HCEC 1CT (cell line): ENCODE data around the gene NRG2.

Experiments
- DNase-seq: peaks from one replicate; pipeline ENCODE4 v3.0.0-alpha.2; 2017

Gene NRG2

DNA sequence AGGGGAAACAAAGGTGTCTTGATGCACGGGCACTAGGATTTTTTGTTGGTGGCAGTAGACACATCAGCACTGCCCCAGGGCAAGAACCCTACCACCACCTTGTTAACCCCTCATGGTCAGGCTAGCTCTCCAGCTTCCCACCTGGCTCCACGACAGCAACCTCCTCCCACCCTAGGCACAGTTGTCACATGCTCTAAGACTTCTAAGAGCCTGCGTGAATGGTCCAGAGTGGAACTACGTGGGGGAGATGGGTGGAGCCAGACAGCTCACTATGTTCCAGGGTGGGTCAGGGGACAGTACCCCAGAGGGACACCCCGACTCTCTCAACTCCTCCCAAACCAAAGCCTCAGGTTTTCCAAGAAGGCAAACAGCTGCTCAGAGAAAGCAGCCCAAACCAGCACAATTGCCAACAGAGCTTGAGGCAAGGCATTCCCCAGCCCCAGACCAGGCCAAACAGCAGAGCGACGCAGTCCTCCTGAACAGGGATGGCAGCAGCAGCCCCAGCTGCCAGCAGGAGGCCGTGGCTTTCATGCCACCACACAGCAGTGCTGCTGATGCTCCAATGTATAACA is 78.0 kb downstream of the NRG2 start:
- DNase-seq = no peak

GRCh38 chr5:139964266-139964993 is 78.7 kb downstream of the NRG2 start:
- DNase-seq = no peak

DNA sequence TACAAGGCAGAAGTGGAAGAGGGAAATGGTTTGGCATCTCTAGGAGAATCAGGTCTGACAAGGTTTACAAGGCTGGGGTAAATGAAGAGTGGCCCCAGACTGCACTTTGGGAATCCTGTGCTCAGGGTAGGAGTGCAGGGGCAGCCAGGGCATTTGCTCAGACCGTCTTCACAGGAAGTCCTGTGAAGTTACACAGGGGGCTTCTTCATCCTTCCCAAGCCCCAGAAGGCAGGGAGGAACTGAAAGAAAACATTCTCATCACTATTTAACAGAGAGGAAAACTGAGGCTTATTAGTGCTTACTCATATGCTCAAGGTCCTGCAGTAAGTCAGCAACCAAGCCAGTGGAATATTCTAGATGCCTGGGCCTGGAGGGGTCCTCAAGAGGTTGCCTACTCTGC is 80.7 kb downstream of the NRG2 start:
- no peak for DNase-seq

DNA sequence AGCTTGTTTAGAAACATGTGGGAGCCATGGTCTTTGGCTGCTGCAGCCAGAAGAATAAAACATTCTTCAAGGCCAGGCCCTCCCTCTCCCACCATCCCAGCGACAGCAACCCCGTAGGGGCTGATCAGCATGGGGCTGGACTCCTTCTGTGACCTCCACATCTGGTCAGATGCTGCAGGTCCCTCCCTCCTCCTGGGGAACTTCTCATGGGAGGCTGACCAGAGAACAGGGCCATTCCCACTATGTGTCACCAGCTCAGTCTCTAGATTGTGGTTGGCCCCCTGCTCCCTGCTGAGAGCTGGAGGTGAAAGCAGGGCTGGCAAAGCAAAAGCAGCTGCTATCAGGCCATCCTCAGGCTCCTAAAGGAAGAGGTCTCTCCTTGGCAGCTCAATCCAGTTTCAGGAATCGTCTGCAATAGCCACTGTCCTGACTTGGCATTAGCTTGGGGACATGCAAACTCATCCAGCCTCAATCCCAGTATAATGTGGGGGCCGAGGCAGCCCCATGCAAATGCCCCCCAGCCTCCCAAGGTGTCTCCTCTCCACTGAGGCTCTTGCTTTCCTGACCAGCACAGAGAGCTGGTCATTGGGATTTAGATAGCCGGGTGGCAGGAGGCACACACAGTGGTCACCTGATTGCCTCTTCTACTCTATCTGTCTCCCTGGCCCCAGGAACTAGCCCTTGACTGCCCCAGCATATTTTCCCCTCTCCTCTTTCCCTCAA is 81.5 kb downstream of the NRG2 start:
- DNase-seq = no peak

DNA sequence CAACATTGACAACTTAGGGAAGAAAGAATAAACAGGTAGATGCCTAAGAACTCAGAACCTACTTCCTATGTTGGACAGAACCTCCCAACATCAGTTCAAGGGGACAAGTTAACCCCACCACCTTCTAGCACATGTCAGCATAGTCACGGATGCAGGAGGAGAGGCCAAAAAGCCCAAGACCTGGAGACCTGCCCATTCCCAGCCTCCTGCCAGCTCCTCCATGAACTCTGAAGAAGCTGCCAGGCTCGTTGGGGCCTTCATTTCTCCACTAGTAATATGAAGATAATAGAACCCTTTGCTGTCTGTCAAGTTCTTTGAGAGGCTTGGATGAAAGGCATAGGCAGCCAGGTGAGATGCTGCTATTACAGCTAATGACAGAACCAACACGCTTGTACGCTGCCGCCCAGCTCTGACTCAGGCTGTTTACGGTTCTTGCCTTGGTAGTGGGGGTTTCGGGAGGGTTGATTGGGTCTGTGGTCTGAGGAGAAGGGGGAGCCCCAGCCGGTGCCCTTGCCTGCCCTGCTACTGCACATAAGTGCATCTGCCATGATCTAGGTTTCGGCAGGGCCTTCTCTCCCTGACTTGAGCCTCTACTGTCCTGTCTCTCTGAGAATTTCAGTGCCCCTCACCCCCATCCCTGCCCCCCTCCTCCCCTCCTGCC is 82.2 kb downstream of the NRG2 start:
- DNase-seq = no peak

- DNase-seq = no peak
These were observed 84.5 kb downstream of the NRG2 start for GRCh38 chr5:139958432-139959148.

DNA sequence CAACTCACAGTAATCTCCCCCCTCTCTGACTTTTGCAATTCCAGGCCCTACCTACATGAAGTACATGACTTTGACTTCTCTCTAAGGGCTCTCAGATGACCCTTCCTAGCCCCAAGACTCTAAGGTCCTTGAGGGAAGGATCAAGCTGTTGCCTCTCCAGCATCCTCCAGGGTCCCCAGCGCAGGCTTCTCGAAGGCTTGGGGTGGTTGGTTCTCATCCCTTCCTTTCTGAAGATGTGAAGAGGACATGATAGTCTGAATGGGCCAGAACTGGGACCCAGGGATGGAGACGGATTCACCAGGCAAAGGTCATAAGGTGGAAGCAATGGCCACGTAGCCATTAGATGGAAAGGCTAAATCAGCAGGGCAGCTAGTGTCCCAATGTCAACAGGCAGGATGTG is 86.8 kb downstream of the NRG2 start:
- no peak for DNase-seq

DNA sequence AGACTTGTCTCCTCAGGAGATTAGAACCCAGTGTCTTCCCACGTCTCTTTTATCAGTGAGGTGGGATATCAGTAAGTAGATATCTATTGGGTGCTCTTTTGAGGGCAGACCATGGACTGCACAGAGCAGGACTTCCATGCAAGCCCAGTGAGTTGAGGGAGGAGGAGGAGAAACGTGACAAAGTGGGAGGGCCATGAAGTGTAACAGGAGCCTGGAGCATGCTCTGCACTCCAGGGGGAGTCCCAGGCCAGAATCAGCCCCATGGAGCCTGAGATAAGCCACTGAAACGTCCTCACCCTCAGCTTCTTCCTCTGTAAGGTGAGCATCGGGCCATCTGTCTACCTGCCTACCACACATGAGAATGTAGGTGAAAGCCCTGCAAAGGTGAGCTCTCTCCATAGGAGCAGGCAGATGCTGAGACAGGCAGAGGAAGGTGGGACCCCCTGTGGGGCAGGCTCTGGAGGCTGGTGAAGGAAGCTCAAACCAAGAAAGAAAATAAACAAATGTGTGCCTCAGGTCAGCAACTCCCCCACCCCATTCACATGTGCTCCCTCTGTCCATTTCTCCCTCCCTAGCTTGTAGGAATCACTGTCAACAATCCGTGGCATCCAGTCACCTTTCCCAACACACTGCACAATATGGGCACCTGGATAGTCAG is 87.4 kb downstream of the NRG2 start:
- DNase-seq = no peak

- no peak for DNase-seq
These were observed 88.0 kb downstream of the NRG2 start for GRCh38 chr5:139955053-139955605.

- DNase-seq = no peak
These were observed 88.6 kb downstream of the NRG2 start for GRCh38 chr5:139954462-139954861.

DNA sequence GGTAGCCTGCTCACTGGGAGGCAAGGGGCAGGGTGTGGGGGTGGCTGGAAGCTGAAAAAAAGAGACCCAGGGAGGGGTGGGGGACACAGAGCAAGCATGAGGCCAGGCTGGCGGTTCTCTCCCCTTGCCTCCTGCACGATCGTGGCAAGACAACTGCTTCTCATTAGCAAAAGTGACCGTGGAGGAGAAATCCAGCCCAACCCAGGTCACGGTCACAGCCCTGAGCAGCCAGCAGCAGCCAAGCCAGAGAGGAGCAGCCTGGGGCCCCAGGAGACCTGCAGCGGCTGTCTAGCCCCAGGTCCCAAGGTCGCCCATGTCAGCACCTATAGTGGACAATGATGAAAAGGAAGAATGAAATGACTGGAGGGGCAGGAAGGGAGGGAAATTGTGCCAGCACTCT is 89.1 kb downstream of the NRG2 start:
- DNase-seq = no peak

GRCh38 chr5:139952574-139952973 is 90.5 kb downstream of the NRG2 start:
- no peak for DNase-seq

GRCh38 chr5:139951983-139952382 is 91.1 kb downstream of the NRG2 start:
- no peak for DNase-seq

- no peak for DNase-seq
These were observed 91.7 kb downstream of the NRG2 start for GRCh38 chr5:139951296-139951924.

- DNase-seq = no peak
These were observed 92.7 kb downstream of the NRG2 start for GRCh38 chr5:139950436-139950835.

DNA sequence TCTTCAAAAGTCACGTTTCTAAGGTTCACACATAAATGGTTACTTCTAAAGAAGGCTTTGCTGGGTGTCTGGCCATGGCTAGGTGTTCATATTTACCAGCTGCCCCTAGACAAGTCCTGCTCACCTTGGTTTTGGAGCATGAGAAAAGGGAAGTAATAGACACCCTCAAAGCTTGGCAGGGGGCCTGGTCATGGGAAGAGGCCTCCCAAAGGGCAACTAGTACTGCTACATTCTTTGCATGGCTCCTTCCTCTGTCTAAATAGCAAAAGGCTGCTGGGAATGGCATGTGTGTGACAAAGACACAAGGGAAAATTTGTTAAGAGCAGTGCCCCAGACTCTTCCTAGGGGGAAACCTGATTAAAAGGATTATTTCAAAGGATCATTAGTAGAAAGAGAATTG is 93.4 kb downstream of the NRG2 start:
- no peak for DNase-seq

GRCh38 chr5:139947727-139948126 is 95.4 kb downstream of the NRG2 start:
- DNase-seq = no peak

DNA sequence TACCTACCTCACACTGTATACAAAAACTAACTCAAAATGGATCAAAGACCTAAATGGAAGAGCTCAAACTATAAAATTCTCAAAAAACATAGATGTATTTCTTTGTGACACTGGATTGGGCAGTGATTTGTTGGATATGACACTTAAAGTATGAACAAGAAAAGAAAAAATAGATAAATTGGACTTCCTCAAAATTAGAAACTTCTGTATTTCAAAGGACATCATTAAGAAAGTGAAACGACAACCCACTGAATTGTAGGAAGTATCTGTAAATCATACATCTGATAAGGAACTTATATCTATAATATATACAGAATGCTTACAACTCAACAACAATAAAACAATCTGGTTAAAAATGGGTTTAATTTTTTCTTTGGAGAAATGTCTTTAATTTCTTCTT is 96.7 kb downstream of the NRG2 start:
- DNase-seq = no peak

GRCh38 chr5:139946006-139946405 is 97.1 kb downstream of the NRG2 start:
- no peak for DNase-seq

DNA sequence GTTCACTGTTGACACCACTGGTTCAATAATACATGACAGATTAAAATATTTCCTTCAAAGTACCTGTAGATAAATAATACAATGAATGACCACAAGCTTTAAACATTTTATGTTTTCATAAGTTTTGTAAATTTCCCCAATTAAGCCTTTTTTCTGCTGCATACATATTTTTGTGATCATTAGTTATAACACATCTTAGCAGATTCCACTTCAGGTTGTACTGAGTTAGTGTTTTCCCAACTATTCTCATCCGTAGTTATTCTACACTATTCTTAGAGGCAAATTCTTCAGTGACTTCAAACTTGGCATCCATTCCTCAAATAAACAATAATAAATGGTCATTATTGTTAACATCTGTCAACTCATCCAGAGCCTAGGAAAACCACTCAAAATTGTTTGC is 100.9 kb downstream of the NRG2 start:
- DNase-seq = no peak

GRCh38 chr5:139930406-139930805 is 112.7 kb downstream of the NRG2 start:
- no peak for DNase-seq
